GM18868 (cell line): ENCODE measurements around the gene KIF26B.

Experiments used
- ATAC-seq: cut with Tn5 transposase; IDR thresholded peaks from one replicate; pipeline ENCODE4 v1.9.1; 2021; ENCODE audit warnings: mild to moderate bottlenecking, moderate library complexity; ENCODE audit not compliant: unreplicated experiment

KIF26B gene

DNA sequence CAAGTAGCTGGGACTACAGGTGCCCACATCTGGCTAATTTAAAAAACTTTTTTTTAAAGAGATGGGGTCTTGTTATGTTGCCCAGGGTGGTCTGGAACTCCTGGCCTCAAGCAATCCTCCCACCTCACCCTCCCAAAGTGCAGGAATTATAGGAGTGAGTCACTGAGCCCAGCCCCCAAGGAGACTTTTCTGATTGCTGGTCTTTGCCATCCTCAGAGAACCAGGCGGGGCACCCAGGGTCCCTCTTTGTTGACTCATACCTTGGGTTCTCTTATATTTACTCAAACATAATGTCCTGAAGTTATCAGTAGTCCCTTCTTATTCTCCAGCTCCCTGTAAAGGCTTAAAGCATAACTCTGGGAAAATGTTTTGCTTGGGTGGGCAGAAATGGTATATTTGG is 51.1 kb downstream of the KIF26B start:
- no peak for ATAC-seq

DNA sequence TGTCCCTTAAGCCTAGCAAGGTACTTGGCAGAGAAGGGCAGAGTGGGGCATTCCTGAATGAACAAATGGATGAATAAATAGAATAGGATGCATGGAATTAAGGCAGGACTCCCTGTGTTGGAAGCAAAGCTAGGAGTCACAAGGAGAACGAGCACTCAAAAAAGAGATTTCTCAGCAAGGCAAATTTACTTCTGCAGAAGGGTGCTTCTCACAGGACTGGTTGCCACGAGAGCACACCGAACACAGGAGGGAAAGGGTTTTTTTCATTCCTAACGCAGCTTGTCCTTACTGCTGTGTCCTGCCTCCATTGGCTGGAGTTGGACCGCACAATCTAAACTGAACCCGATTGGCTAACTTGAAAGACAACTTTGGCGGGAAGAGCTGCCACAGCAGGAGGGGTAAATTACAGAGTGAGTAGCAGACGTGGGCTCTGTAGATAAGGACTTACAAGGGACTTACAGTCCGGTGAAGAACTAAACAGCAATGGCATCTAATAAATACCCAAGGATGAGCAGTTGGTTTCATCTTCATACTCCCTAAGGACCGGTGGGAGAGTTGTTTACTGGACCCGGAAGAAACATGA is 52.4 kb downstream of the KIF26B start:
- no peak for ATAC-seq

DNA sequence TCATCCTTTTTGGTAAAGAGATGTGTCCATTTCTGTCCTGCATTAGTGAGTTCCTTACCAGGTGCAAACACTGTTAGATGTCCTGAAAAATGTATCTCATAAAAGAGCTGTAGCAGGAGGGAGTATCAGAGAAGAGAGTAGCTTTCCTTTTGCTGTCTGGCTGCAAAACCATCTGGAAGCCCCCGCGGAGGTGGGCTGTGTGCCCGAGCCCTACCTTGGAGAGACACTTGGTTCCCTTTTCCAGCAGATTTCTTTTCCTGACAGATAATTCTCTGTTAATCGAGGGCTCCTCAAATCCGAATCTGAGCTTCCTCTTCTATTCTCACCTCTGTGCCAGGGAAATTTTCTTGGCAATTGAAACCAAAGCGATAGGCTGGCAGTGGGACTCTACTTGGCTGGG is 53.0 kb downstream of the KIF26B start:
- no peak for ATAC-seq

DNA sequence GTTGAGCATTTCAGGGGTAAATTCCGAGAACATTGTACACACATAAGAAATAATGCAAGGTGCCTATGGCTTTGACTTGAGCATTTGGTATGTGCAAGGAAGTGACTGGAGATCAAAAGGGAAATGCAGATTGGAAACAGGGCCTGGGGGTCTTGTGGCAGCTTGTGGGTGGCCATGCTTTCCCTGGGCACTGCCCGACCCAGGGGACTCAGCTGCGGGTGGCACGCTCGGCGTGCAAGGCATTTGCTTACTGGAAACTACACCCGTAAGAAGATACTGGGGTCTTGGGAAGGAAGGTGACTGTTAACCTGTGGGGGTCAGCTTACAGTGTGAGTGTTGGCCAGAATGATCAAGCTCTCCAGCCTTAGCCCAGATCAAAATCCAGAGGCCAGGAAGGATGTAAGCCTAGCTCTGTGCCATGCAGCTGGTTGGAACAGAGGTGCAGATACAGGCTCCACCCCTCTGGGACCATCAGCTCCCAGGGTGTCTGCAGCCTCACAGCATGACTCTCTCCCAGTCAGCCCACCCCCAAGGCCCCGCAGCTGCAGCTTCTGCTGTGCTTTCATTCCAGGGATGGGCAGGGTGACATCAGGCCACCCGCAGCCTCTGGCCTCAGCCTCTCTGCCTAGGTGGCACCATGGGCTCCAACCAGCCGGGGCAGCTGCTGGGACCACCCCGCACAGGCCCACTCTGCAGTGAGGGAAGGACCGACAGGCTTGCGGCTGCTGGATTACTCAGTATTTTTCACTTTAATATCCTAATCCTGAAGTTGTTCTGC is 55.1 kb downstream of the KIF26B start:
- ATAC-seq = no peak

DNA sequence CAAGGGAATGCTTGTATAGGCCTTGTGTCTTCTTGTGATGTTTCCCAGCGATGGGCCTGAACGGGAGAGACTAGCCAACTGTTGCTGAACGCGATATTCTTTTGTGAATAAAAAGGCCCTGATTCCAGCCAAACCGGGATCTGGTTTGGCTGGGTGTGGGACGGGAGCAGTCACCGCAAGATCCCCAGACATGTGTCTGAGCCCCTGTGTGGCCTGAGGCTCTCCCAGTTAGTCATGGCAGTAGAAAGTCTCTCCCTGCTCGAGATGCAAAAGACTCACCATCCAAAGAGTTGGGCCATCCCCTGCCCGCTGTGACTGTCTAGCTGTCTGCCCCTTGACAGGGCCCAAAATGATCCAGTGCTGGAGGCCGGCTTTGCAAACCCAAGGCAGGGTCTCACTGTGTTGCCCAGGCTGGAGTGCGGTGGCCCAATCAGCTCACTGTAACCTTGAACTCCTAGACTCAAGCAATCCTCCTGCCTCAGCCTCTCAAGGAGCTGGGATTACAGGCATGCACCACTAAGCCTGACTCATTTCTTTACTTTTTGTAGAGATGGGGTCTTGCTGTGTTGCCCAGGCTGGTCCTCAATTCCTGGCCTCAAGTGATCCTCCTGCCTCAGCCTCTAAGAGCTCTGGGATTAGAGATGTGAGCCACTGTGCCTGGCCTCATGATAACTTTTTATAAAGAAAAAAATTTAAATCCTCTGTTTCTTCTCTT is 56.4 kb downstream of the KIF26B start:
- ATAC-seq = no peak

DNA sequence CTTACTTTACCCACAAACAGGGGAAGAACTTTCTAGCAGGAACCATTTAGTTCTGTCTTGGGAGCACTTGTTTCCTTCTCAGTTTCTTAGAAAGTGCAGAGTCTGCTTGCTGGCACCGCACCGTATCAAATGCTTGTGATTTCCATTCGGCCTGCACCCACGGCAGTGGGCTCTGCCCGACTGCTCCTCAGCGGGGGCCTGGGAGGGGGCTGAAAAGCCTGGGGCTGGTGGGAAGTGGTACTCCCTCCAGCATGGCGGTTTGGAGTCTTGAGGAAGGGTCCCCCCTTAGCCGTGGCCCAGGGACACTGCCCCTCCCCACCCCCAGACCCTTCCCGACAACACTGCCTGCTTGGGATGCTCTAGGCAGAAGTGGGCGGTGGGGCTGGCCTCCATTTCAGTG is 57.0 kb downstream of the KIF26B start:
- ATAC-seq = no peak

DNA sequence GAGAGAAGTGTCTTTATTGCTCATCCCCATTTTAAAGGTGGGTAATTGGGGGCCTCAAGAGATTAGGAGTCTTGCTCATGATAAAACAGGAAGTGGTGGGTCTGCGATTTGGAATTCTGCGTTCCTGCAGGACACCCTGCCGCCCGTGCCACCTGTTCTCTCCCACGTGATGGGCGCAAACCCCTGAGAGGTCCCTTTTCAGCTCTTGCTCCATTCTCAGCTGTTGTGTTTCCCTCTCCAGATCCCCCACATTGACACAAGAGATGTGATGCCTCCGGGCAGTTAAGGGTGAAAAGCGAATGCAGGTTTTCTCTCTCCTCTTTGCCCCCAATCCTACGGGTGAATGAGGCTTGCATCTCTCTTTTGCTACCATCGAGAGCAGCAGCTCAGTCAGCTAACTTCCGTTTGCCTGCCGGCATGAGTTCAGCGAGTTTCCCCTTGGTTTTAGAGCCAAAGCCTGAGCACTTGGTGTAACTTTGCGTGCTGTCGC is 57.5 kb downstream of the KIF26B start:
- ATAC-seq = no peak

DNA sequence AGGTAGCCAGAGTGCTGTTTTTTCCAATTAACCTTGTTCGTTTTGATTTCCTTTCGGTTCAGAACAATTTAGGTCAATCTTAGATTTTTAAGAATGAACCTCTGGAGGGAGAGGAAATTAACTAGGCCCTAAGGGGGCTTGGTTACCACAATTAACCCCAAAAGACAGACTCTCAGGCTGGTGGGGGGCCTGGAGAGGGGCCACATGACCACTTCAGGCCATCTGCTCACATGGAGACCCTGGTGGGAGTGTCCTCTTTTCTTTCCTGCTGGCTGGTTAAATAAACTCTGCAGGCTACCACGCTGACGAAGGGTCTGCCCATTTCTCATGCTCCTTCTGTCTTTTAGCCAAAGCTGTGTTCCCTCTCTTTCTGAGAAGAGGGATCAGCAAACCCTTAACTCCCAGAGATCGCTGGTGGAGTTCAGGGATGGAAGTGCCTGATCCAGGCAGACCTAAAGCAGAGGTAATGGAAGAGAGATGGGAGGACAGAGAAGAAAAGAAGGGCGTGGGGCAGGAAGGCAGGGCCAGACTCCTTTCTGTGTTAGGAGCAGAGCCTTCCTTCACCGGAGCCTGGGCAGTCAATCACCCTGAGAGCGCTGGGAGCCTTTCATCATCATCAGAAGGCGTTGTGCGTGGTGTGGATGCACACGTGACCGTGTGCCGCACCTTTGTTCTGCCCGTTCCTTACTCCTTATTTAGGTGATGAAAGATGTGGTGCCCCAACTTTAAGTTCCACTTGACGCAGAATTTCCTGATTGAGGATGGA is 58.5 kb downstream of the KIF26B start:
- no peak for ATAC-seq

DNA sequence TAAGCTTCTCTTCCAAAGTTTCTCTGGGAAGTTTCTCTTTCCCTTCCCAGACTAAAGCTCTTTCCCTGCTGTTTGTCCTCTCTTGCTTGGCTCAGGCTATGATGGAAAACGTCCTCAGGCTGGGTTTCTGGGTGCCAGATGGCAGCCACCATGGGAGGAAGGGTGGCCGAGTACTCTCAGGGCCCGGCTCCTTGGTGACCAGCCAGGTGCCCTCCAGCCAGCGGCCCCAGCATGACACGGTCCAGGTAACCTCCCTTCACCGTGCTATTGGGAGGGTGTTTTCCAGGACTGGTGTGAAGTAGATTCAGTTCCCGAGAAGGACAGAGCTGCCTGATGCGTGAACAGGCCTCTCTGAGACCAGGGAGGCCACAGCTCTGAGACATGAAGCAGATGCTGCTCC is 60.3 kb downstream of the KIF26B start:
- no peak for ATAC-seq

DNA sequence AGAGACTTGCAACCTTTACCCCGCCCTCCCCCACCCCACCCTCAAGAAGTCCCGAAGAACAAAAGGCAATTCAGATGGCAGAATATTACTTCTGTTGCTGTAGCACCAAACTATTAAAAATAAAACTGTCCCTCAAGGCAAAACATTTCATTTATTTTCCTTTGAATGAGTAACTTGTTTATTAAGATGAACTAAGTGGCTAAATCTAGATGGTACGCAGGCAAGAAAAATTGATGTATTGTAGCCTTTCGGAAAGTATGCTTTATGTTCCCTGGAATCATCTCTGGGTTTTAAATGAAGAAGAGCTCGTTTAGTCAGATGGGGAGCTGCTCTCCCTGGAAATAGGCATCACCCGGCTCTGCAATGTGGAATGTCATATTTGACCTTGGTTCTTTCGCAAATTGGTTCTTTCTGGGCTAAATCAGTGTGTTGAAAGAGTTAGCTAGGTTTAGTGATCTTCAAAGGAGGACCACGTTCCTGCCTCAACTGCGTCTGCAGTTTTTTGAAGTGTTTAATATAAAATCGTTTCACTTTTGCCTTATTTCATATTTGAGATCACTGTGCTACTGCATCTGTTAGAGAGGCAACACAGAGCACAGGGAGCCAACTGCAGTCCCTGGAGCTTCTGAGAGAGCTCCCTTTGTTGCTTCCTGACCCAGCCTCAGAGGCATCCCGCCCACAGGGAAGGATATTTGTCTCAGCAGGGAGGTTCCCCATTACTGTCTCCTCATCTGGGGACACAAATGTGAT is 61.8 kb downstream of the KIF26B start:
- no peak for ATAC-seq

DNA sequence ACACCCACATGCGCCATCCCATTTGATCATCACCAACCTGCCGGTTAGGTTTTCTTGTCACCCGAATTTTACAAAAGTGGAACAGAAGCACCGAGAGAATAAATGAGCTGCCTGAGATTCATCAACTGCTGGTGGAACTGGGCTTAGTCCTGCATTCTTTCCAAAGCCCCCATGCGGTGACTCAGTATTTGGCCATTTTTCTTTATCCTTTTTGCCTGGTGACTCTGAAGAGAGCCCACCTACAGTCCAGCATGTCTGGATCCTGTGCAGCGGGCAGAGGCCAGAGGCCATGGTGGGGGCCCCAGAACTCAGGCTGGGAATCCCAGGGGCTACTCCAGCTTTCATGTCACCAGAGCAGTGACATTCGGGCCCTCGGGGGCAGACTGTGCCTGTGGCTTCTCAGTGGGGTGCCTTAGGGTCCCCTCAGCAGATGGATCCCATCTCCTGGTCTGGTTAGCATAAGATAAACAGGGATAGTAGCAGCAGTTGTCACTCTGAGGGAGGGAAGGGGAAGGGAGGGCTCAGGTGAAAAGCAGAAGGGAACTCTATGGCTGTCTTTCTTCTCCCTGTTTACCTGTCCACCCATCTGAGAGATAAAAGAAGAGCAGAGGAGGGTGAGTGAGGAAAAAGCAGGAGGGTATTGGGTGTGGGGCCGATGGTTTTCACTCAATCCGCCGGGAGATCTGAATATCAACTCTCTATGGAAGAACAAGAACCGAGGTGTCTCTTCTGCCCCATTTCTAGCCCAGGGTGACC is 63.2 kb downstream of the KIF26B start:
- ATAC-seq = no peak

DNA sequence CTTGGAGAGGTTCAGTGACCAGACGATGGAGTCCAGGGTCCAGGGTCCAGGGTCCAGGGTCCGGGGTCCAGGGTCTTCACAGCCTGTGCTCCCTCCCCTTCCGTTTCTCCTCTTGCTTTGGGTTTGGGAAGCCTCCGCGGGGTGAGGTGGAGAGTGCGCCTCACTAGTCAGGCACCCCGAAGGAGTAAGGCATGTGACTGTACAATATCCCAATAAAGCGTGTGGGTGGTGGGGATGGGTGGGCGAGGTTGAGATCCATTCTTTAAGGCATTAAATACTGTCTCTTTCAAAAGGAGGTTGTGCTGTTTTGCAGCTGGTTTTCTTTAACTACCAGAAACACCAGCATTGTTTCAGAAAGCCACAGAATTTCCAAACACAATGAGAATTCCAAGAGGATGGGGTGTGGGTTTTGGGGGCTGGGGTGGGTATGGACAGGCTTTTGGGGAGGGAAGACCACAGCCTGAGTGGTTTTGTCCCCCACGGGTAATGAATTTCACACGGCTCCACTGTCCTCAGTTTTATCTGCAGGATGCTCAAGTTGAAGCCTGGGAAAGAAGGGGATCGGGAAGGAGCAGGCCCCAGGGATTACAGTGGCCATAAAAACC is 65.7 kb downstream of the KIF26B start:
- ATAC-seq = no peak

DNA sequence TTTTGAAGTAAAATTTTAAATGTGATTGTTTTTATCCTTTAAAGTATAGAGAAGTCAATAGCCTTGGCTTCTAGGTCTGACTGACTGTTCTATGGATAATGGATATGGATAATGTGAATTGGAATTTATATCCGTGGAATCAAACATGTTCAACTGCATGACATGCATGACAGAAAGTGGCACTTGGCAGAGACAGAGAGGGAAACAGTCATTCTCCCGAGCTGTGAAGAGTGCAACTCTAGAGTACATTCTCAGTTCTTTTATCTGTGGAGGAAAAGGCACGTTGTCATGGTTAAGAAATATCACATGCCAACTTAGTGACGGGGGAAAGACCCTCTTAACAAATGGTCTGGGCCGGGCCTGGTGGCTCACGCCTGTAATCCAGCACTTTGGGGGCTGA is 67.0 kb downstream of the KIF26B start:
- ATAC-seq = no peak

DNA sequence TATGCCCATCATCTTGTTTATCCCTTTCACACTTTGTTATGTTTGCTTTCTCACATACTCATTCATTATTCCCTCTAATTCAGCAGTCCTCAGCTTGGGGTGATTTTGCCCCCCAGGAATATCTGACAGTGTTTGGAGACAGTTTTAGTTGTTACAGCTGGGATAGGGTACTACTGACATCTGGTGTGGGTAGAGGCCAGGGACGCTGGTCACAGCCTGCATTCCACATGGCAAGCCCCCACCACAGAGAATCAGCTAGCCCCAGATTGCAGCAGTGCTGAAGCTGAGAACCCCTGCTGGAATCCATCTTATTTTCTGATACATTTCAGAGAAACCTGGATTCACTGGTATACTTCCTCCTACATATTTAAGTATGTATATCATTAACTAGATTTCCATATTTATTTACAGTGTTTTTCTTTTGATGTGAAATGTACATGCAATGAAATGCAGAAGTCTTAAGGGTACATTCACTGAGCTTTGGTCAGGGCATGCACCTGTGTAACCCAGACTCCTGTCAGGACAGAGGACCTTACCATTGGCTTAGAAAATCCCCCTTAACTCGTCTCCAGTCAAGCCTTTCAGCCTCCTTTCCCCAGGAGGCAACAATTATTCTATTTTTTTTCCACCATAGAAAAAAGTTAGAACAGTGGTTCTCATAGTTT is 68.3 kb downstream of the KIF26B start:
- ATAC-seq = no peak

DNA sequence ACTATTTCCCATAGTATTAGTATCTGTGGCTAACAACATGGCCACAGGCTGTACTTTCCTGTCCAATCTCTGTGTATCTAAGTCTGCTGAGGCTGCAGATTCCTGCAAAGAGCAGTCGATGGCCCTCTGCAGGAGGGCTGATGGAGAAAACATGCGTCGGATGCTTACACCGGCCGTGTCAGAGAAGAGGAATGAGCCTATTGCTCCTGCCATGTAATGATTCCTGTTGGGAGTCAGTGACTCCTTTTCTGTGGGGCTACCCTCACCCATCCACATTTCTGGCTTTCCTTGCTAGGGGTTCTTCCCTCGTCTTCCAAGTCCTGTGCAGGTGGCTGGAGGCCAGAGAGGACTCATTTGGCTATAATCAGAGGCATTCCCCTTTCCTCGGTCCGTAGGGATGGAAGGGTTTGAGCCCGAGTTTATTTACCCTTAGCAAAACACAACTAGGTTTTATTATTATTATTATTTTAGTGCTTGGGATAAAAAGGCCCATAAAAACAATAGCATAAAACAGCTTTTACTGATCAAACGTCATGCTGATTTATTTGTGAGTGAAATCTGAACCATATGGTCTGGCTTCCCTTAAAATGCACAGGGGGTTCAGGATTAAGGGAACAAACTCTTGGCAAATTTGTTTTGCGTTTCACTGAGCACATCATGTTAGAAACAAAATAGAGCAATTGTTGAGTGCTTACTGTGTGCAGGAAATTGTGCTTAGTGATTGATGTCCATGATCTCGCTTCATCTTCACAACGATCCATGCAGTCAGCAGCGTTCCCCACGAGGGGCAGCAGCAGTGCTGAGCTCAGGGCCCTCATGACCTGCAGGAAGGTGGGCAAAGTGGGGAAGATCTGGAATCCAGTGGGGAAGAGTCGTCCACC is 70.8 kb downstream of the KIF26B start:
- no peak for ATAC-seq

DNA sequence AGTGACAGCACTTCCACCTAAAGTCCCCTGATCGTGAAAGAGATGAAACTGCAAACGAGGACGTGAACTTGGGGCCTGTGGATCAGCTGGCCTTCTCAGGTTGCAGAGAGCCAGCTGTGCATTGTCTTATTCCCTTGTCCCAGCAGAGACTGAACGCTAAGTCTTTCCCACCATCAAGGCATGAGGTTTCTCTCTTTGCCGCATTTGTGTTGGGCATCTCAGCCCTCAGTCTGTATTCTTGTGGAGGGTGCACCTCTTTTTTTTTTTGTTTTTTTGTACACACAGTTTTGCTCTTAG is 71.4 kb downstream of the KIF26B start:
- ATAC-seq = no peak

DNA sequence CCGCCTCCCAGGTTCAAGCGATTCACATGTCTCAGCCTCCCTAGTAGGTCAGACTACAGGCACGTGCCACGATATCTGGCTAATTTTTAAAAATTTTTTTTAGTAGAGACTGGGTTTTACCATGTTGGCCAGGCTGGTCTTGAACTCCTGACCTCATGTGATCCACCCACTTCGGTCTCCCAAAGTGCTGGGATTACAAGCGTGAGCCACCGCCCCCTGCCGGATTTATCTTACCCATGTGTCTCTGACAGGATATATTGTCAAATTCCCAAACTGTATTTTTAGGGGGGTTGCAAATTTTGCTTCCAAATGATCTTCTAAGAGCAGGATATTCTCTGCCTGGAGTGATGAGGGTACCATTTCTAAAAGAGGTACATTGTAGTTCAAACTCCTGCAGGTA is 74.3 kb downstream of the KIF26B start:
- no peak for ATAC-seq

DNA sequence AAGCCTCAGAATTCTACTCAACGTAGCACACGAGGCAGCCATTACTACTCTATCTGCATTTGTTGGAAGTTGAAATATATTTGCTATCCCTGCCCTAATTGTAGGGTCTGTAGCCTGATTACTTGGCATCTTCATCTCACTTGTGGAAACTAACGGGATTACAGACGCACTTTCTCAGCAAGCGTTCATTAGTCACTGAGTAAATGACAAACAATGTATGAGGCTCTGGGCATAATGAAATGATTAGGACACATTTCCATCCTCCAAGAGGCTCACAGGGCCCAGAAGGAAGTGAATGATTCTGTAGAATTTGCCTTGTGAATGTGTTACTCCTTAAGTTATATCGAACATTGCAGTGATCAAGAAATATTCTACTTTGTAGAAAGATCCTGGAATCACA is 78.1 kb downstream of the KIF26B start:
- no peak for ATAC-seq
